ENCODE data around the gene ATP2C2.

- TF ChIP-seq CTCF (IDR thresholded peaks at IDR 0.05): no peak
- TF ChIP-seq POLR2A (IDR thresholded peaks at IDR 0.05): no peak
These were observed 128.7 kb downstream of the ATP2C2 start for GRCh38 chr16:84496991-84497390.

All from esophagus squamous epithelium (tissue), 4 donors.